ENCODE data around the gene SDHA. TPM values are rescaled to one million over a fixed set of nuclear protein-coding genes. Genes with fewer than 3 reads are reported as not detected.

Gene SDHA
- total and polyA plus RNA-seq, 2 of the 8 experiments (the other 6 are each of a cell fraction or from before 2014, with no cell fraction given), result 59.7 to 87.3 TPM

DNA sequence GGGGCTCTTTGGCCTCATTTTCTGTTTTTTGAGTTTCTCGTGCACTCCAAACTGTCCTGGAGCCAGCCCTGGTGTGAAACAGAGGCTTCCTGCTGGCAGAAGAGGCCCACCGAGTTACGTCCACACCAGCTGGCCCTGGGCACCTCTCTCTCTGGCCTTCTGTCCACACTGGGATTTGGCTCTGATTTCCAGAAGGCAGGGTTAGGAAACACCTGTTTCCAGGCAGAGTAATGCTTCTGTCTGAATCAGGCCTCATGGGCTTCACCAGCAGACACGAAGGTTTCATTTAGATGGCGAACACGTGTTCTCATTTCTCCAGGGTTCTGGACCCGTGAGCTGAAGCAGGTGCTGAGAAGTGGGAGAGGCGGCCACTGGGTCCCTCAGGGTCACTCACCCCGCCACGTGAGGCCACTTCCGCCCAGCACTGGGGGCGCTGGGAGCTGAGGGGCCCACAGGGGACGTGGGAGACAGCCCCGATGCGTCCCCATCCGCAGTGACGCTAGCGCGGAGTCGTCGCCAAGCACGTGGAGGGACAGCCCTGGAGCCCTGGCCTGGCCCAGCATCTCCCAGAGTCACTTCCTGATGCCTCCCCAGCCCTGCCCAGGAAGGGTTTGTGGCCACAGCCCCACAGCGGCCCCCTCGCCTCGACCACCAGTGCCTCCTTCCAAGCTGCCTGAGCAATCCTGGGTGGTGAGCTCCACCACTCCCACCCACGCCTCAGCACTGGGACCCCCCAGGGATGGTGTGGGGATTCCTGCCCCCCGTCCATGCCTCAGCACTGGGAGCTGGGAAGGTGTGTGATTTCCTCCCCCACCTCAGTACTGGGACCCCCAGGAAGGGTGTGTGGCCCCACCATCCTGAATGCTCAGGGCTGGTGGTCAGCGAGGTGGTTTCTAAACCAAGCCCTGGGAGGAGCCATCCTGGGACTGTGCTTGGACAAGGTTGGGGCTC is 31.8 kb upstream of the SDHA start:
- Histone ChIP-seq H3K23ac (ENCODE audit: insufficient read length) (no peak overlapping the region), H3K27ac (ENCODE audit: low read depth, low read length) (no peak overlapping the region), H3K9ac (replicated peaks in 1 of 4; ENCODE audit: extremely low read depth in 1 of 4, low read depth in 3 of 4, low read length in 3 of 4) (no peak overlapping the region), H3K4me2 (ENCODE audit: insufficient read depth in 1 of 2, low read depth in 2 of 2, low read length in 2 of 2) (no peak overlapping the region), H2BK12ac (ENCODE audit: low read depth, low read length) (no peak overlapping the region), H4K8ac (ENCODE audit: extremely low read depth, insufficient read depth, low read length) (peak overlapping the region; percentile 35; the same call in 1 of the 2 replicates), H3K23me2 (ENCODE audit: low read depth, low read length) (no peaks in the 10 kb centered on the region), H2BK120ac (replicated peaks; ENCODE audit: low read depth, low read length) (no peak overlapping the region), H4K20me1 (replicated peaks in 1 of 2; ENCODE audit: control insufficient read depth in 1 of 2, insufficient read depth in 2 of 2, low read length in 2 of 2) (peaks cover 3 to 12% of the 10 kb centered on the region in 2 experiments), H3K4me3 (ENCODE audit: extremely low read depth in 1 of 4, insufficient read depth in 2 of 4, low read depth in 3 of 4, low read length in 4 of 4) (no peak overlapping the region), H2BK5ac (ENCODE audit: low read depth, low read length) (no peak overlapping the region), H2AK5ac (ENCODE audit: low read depth, low read length) (no peak overlapping the region), H2AFZ (ENCODE audit: low read length) (no peak overlapping the region), H3K4ac (replicated peaks; ENCODE audit: insufficient read length, low read depth, low read length) (peak overlapping the region; percentile 69), H3K18ac (ENCODE audit: extremely low read depth, low read length) (no peak overlapping the region), H3K56ac (replicated peaks; ENCODE audit: insufficient read length, low read depth, low read length) (no peak overlapping the region), H3K14ac (ENCODE audit: insufficient read length) (no peak overlapping the region), H4K5ac (ENCODE audit: insufficient read length, low read depth, low read length) (no peak overlapping the region), H3K9me3 (ENCODE audit: insufficient read depth in 2 of 2, low read depth in 1 of 2, low read length in 1 of 2) (no peaks in the 10 kb centered on the region), H3K36me3 (ENCODE audit: control insufficient read depth in 2 of 4, insufficient read depth in 4 of 4, low read length in 3 of 4) (peaks cover 8 to 18% (median 13%) of the 10 kb centered on the region in 4 experiments; a peak in 6 of 8 replicates), H3K4me1 (replicated peaks in 1 of 4; ENCODE audit: control insufficient read depth in 3 of 4, insufficient read depth in 4 of 4, low read length in 3 of 4) (peaks cover 0 to 12% (median 9%) of the 10 kb centered on the region in 4 experiments; a peak in 5 of 7 replicates), H3K79me2 (ENCODE audit: control insufficient read depth in 1 of 2, insufficient read depth in 2 of 2, low read length in 2 of 2) (no peaks in the 10 kb centered on the region), H3K27me3 (replicated peaks in 1 of 4; ENCODE audit: control insufficient read depth in 3 of 4, extremely low read depth in 1 of 4, insufficient read depth in 3 of 4, low read length in 3 of 4) (no peaks in the 10 kb centered on the region), H3K79me1 (ENCODE audit: low read depth, low read length) (no peaks in the 10 kb centered on the region; the same call in 1 of the 2 replicates), H4K91ac (replicated peaks; ENCODE audit: insufficient read length, low read length) (no peak overlapping the region), H2BK20ac (ENCODE audit: low read length) (no peak overlapping the region), H2BK15ac (ENCODE audit: low read length) (no peak overlapping the region)
- POLR2A ChIA-PET (ENCODE audit: partially characterized antibody), result interaction anchor here (0.6 to 1.5 kb wide), 2 partner anchors 17 to 315 kb away, joined by 4 to 9 read pairs; no protein-coding TSS in a partner anchor
- WGBS, 2 experiments (ENCODE audit: extremely low coverage in 1 of 2, insufficient coverage in 1 of 2, insufficient read length in 1 of 2, insufficient replicate concordance in 2 of 2, low coverage in 1 of 2, low lambda C conversion rate in 2 of 2, missing lambda C conversion rate in 1 of 2), result 94% methylated on average over 25 of the region's 28 CpGs; no CpG with 5 or more reads in 1 of the 2 experiments
- TF ChIP-seq CBX5 (IDR thresholded peaks at IDR 0.05; ENCODE audit: low read depth, low read length), result no peak
- FAIRE-seq, result no peak
- no peak for DNase-seq (ENCODE audit: low read depth in 1 of 2, low spot score in 2 of 2)
- CTCF ChIA-PET (ENCODE audit: partially characterized antibody), result interaction anchor here (0.6 to 2.3 kb wide), 5 partner anchors 75 to 483 kb away, joined by 3 to 6 read pairs (median 4); no protein-coding TSS in a partner anchor
